Posterior vena cava (tissue), 2 donors: Measurements from ENCODE around the gene CCDC144A. TPM values are rescaled to one million over a fixed set of nuclear protein-coding genes. Genes with fewer than 3 reads are reported as not detected.
"Not testable (repeated sequence)": the region's sequence is repeated elsewhere in the genome, so short reads cannot be mapped to it uniquely, and the experiment has no call there.

ENCODE experiments used
- DNase-seq: peaks from one replicate; pipeline ENCODE4 v3.0.0-alpha.2; 2020; ENCODE audit warnings: low spot score
- intact Hi-C, 2 donors: fragments of 100-400 bp; cut with DNase I; formaldehyde crosslinking; loops; one replicate each; pipeline versions ENCODE4 v1.14.1 to v1.14.2; 2022 to 2023
- total RNA-seq, 2 donors: library from RNA; stranded (reverse); fragmentation: NEBNext Ultra II Directional; extraction: Animal tissue kit (Norgen Biotek cat#: 25700); gene quantifications; one replicate each; pipeline ENCODE4 v1.2.1, GENCODE V29; 2021
- donor health status: DM: yes; HTN: yes; CAD: no.
- donor health status: DM: yes; HTN: yes; CAD: no.

CCDC144A gene
- total RNA-seq, 2 donors from 2014 or later, result 10.9 to 11.9 TPM

- intact Hi-C loops, DNase-seq: not testable (repeated sequence)
Measured at GRCh38 chr17:16751224-16751923, 61.3 kb downstream of the CCDC144A start.

DNA sequence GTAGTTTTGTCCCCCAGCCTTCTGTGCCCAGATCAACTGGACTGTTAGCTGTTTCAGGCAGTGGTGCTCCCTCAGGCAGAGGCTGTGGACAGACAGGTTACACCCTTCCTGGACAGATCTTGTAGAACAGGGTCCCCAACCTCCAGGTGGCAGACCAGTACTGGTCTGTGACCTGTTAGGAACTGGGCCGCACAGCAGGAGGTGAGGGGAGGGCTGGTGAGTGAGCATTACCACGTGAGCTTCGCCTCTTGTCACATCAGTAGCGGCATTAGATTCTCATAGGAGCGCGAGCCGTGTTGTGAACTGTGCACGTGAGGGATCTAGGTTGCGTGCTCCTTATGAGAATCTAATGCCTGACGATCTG lies 61.9 kb downstream of the CCDC144A start:
- intact Hi-C loops, DNase-seq: not testable (repeated sequence)

GRCh38 chr17:16757520-16757919 lies 67.5 kb downstream of the CCDC144A start:
- intact Hi-C loops, result not testable (repeated sequence)
- DNase-seq, result peak; percentile 29

DNA sequence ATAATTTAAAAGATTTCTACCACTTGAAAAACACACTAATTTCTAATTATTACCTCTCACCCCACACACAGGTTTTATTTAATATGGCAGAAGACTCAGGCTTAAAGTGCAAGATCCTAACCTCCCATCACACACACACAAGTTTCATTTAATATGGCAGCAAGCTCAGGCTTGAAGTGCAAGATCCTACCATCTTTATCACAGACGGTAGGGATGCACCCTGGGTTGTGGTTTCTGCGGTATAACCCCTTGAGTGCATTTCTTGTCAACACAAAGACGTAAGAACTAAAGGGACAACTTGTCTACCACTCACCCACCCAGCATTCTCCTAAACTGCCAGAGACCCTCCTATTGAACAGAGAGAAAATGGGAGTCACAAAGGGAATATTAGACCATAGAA lies 68.1 kb downstream of the CCDC144A start:
- intact Hi-C loops, DNase-seq: not testable (repeated sequence)

GRCh38 chr17:16768290-16769175 lies 78.5 kb downstream of the CCDC144A start:
- DNase-seq, intact Hi-C loops: not testable (repeated sequence)

DNA sequence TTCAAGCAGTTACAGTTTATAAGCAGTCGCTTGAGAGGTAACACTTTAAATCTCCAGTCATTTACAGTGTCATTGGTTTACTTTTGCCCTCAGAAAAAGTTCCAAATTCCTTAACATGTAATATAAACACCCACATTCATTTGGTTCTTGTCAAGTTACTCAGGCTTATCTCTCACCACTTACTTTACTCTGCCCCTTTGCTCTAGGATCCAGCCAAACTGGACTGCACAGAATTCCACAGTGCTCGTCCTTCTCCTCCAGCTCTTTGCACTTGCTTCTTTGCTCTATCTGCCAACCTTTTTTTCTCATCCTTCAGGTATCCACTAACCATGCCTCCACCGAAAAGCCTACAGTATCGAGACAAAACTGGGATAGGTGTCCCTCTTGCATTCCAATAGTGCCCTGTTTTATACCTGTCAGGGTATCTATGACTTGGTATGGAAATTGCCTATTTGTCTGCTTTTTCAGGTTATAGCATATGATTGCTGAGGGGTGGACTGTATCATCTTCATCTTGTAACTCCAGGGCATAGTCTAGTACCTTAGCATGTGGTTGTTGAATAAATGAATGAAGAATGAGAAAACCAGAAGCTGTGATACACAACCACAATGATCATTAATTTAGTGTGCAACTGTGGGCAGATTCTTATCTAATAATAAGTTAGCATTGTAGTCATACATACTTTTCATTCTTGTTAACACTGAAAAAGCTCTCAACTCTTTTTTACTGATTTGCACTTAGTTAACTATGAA lies 82.5 kb downstream of the CCDC144A start:
- DNase-seq, result not testable (repeated sequence)

GRCh38 chr17:16773146-16773522 lies 83.1 kb downstream of the CCDC144A start:
- not testable (repeated sequence) for DNase-seq

More for the DNA sequence above, 82.5 kb downstream of the CCDC144A start:
- intact Hi-C loops, result not testable (repeated sequence)

GRCh38 chr17:16787851-16788250 lies 97.8 kb downstream of the CCDC144A start:
- DNase-seq, result peak; percentile 45
- intact Hi-C loops, result not testable (repeated sequence)

More at GRCh38 chr17:16773146-16773522, 83.1 kb downstream of the CCDC144A start:
- intact Hi-C loops, result not testable (repeated sequence)

DNA sequence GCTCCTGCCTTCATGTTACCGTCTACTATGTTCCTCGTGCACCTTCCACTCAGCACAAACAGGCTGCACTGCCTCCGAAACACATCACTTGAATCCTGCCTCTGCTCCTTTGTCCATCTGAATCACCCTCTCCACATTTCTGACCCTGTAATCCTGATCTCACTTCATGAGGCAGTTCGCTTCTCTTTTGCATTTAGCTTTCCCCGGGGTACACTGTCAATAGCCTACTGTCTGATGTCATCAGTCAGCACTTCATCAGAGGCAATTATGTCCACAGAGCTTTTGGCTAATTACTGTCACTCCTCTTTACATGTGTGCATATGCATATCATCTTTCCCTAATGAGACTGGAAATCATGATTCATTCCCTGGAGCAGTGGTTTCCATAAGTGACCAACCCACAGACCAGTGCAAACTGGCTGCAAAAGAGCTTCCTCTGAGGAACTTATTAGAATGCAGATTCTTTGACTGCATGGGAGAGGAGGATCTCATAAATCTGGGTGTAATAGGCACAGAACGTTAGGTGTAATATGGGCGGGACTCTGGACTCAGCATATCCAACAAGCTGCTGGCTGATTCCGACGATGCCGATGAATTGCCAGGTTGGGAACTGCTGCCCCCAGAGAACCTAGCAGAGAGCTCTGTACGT lies 99.0 kb downstream of the CCDC144A start:
- DNase-seq, intact Hi-C loops: not testable (repeated sequence)

DNA sequence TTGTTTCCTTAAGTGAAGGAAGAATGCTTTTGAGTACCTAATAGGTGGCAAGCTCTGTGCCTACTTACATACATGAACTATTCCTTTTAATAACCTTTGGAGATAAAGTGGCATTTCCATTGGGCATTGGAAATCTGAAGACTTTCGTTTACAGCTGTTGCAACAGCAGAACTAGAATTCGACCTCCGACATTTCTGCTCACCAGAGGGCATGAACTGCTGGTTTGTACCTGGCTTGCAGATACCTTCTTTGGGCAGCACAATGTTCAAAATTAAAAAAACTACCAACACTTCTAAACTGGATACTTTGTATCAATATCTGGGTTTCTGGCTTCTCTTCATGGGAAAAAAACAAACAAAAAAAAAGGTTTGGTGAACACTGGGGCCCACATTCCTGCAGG lies 99.6 kb downstream of the CCDC144A start:
- DNase-seq, intact Hi-C loops: not testable (repeated sequence)

GRCh38 chr17:16790313-16790871 lies 100.4 kb downstream of the CCDC144A start:
- intact Hi-C loops, DNase-seq: not testable (repeated sequence)

DNA sequence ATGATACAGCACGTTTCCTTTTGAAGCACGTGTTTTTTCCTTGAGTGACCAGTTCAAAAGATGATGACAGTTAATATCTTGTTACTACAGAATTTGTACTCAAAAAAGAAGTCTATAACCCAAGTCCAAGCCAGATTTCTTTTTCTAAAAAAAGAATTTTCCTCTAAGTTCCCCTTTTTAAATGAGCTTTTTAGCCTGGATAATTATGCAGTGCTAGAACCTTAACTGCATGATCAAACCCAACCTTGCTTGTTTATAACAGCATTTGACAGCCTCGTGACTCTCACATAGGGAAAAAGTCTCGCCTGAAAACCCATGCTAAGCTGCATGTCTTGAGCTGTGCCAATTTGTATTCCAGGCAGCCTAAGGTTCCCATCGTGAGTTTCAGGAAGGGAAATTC lies 104.2 kb downstream of the CCDC144A start:
- intact Hi-C loops, DNase-seq: not testable (repeated sequence)

GRCh38 chr17:16795894-16796293 lies 105.9 kb downstream of the CCDC144A start:
- peak; percentile 62 for DNase-seq
- intact Hi-C loops, result not testable (repeated sequence)

- not testable (repeated sequence) for DNase-seq
Measured at GRCh38 chr17:16804851-16805250, 114.8 kb downstream of the CCDC144A start.

DNA sequence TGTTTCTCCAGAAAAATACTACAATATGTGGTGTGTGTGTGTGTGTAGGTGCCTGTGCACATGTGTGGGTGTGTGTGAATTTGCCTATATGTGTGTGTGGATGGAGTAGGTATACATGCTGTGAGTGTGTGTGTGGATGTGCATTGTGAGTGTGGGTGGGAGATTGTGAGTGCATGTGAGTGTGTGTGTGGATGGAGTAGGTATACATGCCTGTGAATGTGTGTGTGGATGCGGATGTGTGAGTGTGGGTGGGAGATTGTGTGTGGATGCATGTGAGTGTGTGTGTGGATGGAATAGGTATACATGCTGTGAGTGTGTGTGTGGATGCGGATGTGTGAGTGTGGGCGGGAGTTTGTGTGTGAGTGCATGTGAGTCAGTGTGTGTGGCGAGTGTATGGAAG lies 116.6 kb downstream of the CCDC144A start:
- DNase-seq, intact Hi-C loops: not testable (repeated sequence)

More at GRCh38 chr17:16804851-16805250, 114.8 kb downstream of the CCDC144A start:
- intact Hi-C loops, result not testable (repeated sequence)

GRCh38 chr17:16807620-16808019 lies 117.6 kb downstream of the CCDC144A start:
- intact Hi-C loops, DNase-seq: not testable (repeated sequence)

- peak; percentile 68 for DNase-seq
- intact Hi-C loops, result not testable (repeated sequence)
Measured at GRCh38 chr17:16810236-16810635, 120.2 kb downstream of the CCDC144A start.

DNA sequence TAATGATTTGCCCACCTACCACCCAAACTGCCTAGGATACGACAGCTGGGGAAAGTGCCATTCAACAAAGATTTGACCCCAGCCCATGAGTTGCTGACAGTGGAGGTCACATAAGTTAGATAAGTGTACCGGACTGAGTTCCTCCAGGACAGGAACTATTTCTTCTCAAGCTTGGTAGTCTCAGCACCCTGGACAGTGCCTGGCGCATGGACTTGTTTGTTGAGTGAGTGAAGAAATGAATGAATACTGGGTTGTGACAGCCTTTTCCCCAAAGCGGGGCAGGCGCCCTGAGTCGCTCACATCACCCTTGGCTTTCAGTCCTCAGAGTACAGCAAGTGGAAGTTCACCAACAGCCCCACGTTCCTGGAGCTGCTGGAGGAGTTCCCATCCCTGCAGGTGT lies 122.1 kb downstream of the CCDC144A start:
- intact Hi-C loops, DNase-seq: not testable (repeated sequence)

DNA sequence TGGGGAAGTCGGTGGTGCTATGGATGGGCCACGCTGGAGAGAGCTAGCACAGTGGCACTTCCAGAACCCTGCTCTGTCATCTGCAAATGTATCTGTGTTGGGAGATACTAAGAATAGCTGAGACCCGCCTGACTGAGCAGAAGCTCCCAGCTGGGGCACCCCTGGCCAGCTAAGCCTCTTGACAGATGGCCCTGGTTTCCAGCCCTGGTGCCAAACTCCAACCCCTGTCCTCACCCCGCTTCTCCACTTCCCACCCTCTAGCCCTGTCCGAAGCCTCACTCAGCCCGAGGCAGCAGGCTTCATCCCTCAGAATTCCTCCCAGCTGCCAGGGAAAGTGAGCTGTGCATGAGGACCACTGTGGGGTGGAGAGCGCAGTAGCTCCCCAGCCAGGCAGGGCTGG lies 124.4 kb downstream of the CCDC144A start:
- intact Hi-C loops, result no loop called here

More for the DNA sequence above, 124.4 kb downstream of the CCDC144A start:
- DNase-seq, result no peak
